ENCODE measurements around the gene STX18. TPM values are rescaled to one million over a fixed set of nuclear protein-coding genes. Genes with fewer than 3 reads are reported as not detected.

STX18 gene
- total and polyA plus RNA-seq, 2 donors (not counting 3 experiments of a cell fraction or from before 2014, with no cell fraction given), result 30.7 to 31.2 TPM

DNA sequence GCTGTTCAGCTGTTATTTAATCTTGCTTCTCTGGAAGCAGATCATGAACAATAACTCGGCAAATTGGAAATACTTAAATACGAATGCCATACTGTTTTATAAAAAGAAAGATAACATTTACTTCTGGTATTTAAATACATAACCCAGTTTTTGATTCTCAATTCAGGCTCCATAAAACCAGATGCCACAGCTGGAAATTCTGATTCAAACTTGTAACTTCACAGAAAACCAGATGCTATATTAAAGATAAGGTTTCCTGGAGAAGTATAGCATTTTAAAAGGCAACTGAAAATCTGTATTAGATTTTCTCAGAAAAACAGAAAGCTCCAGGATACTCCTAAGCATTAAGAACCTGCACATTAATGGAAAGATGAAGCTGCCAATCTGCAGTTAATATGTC lies 40.2 kb downstream of the STX18 start:
- Histone ChIP-seq H3K9me3 (replicated peaks; ENCODE audit: control insufficient read depth, insufficient read depth, low read length) (no peaks in the 10 kb centered on the region), H2AFZ (ENCODE audit: low read depth, low read length) (no peak overlapping the region), H3K4me3 (replicated peaks in 1 of 3; ENCODE audit: insufficient read depth in 1 of 3, low read depth in 1 of 3, low read length in 3 of 3) (no peak overlapping the region), H3K79me2 (ENCODE audit: control insufficient read depth, insufficient read depth, low read length) (peaks cover 10% of the 10 kb centered on the region), H4K20me1 (replicated peaks; ENCODE audit: control insufficient read depth, extremely low read depth, insufficient read depth, low read length) (peaks cover 5% of the 10 kb centered on the region), H3K9ac (replicated peaks; ENCODE audit: extremely low read depth, insufficient read depth, low read length) (no peak overlapping the region), H3K27me3 (ENCODE audit: control insufficient read depth in 2 of 2, insufficient read depth in 2 of 2, low read length in 2 of 2) (no peaks in the 10 kb centered on the region), H3K4me2 (ENCODE audit: insufficient read depth, low read length) (no peak overlapping the region), H3K9me1 (replicated peaks; ENCODE audit: control insufficient read depth, extremely low read depth, insufficient read depth, low read length) (no peaks in the 10 kb centered on the region), H3K36me3 (ENCODE audit: control insufficient read depth in 2 of 2, extremely low read depth in 1 of 2, insufficient read depth in 2 of 2, low read length in 2 of 2) (no peaks in the 10 kb centered on the region), H3K4me1 (ENCODE audit: control insufficient read depth, extremely low read depth, insufficient read depth, low read length) (peaks cover 7% of the 10 kb centered on the region), H3K27ac (ENCODE audit: insufficient read depth, low read depth, low read length) (no peak overlapping the region)
- no peak for DNase-seq (ENCODE audit: low read depth, low spot score)
- POLR2A ChIA-PET, result no interaction called here
- no peak for FAIRE-seq
- dilution Hi-C loops (cut with MboI; ENCODE audit: extremely low pct_ligation_motif_present, low sequenced_read_pairs), result no loop called here
- BruUV-seq (replicated peaks), result no TSS peak
- CTCF ChIA-PET, result interaction anchor here (0.6 to 3.9 kb wide), 6 partner anchors 10 to 78 kb away, joined by 3 to 20 read pairs (median 4); no protein-coding TSS in a partner anchor
- TF ChIP-seq, protein P1, sequence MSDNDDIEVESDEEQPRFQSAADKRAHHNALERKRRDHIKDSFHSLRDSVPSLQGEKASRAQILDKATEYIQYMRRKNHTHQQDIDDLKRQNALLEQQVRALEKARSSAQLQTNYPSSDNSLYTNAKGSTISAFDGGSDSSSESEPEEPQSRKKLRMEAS (IDR thresholded peaks at IDR 0.05; ENCODE audit: insufficient read depth, insufficient read length), result no peak
- TF ChIP-seq, protein P2, sequence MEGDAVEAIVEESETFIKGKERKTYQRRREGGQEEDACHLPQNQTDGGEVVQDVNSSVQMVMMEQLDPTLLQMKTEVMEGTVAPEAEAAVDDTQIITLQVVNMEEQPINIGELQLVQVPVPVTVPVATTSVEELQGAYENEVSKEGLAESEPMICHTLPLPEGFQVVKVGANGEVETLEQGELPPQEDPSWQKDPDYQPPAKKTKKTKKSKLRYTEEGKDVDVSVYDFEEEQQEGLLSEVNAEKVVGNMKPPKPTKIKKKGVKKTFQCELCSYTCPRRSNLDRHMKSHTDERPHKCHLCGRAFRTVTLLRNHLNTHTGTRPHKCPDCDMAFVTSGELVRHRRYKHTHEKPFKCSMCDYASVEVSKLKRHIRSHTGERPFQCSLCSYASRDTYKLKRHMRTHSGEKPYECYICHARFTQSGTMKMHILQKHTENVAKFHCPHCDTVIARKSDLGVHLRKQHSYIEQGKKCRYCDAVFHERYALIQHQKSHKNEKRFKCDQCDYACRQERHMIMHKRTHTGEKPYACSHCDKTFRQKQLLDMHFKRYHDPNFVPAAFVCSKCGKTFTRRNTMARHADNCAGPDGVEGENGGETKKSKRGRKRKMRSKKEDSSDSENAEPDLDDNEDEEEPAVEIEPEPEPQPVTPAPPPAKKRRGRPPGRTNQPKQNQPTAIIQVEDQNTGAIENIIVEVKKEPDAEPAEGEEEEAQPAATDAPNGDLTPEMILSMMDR (IDR thresholded peaks at IDR 0.05; ENCODE audit: extremely low read depth in 1 of 2, insufficient read depth in 1 of 2, low read depth in 1 of 2, low read length in 2 of 2), result no peak
- no peak for TF ChIP-seq MYC (IDR thresholded peaks at IDR 0.05; ENCODE audit: low read depth, low read length)
- intact Hi-C loops (cut with micrococcal nuclease), result loop anchor here (1.0 kb wide), 1 partner anchor 9 kb away; no protein-coding TSS in a partner anchor

DNA sequence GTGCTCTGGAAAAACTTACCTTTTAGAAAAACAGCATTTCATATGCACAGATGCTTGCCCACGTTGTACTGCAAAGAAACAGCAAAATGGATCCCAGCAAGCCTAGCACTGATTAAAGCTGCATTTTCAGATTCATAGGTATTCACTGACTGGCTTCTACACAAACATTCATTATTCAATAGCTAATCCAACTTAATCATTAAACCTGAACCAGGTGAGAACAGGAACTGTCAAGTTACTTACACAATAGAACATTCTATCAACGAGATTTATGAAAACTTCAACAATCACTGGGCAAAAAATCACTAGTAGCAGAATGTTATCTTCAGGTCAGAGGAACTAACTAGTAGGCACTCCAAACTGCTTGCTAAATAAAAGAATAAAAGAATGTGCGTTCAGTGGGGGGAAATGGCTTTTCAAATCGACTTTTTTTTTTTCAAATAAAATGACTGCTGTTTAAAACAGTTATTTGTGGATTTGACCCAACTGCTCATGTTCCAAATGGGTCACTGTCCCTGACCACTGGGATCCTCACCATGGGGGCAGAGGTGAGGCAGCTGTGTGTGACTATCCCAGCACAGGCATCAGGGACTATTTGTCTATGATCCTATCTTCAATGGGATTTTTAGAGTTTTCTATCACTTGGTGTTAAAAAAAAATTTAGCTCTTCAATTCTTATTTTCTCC lies 42.3 kb downstream of the STX18 start:
- Histone ChIP-seq H3K27ac (ENCODE audit: insufficient read depth, low read depth, low read length) (no peak overlapping the region), H3K9me3 (replicated peaks; ENCODE audit: control insufficient read depth, insufficient read depth, low read length) (no peaks in the 10 kb centered on the region), H3K4me1 (ENCODE audit: control insufficient read depth, extremely low read depth, insufficient read depth, low read length) (peaks cover 7% of the 10 kb centered on the region), H3K4me2 (ENCODE audit: insufficient read depth, low read length) (no peak overlapping the region), H4K20me1 (replicated peaks; ENCODE audit: control insufficient read depth, extremely low read depth, insufficient read depth, low read length) (peaks cover 5% of the 10 kb centered on the region), H3K9me1 (replicated peaks; ENCODE audit: control insufficient read depth, extremely low read depth, insufficient read depth, low read length) (no peaks in the 10 kb centered on the region), H3K4me3 (replicated peaks in 1 of 3; ENCODE audit: insufficient read depth in 1 of 3, low read depth in 1 of 3, low read length in 3 of 3) (no peak overlapping the region), H3K9ac (replicated peaks; ENCODE audit: extremely low read depth, insufficient read depth, low read length) (no peak overlapping the region), H3K36me3 (ENCODE audit: control insufficient read depth in 2 of 2, extremely low read depth in 1 of 2, insufficient read depth in 2 of 2, low read length in 2 of 2) (no peaks in the 10 kb centered on the region), H3K79me2 (ENCODE audit: control insufficient read depth, insufficient read depth, low read length) (peaks cover 10% of the 10 kb centered on the region), H3K27me3 (ENCODE audit: control insufficient read depth in 2 of 2, insufficient read depth in 2 of 2, low read length in 2 of 2) (no peaks in the 10 kb centered on the region), H2AFZ (ENCODE audit: low read depth, low read length) (no peak overlapping the region)
- intact Hi-C loops (cut with micrococcal nuclease) (no loop called here), dilution Hi-C loops (cut with MboI; ENCODE audit: extremely low pct_ligation_motif_present, low sequenced_read_pairs) (no loop called here)
- ChIA-PET POLR2A (no interaction called here), CTCF (interaction anchor here (0.9 to 3.9 kb wide), 3 partner anchors 10 to 11 kb away, joined by 3 to 20 read pairs (median 3); no protein-coding TSS in a partner anchor)
- DNase-seq (ENCODE audit: low read depth, low spot score), result no peak
- FAIRE-seq, result no peak
- BruUV-seq (replicated peaks), result no TSS peak
- TF ChIP-seq MYC (IDR thresholded peaks at IDR 0.05; ENCODE audit: low read depth, low read length), result no peak
- TF ChIP-seq POLR2A (IDR thresholded peaks at IDR 0.05; ENCODE audit: low read depth, low read length), result no peak
